Ramos (cell line): ENCODE results near the gene ATP2A3.

Source experiments
- in situ Hi-C: fragments of 300-500 bp; cut with MboI; formaldehyde crosslinking; loops from one replicate; pipeline ENCODE4 v1.14.3; 2022; ENCODE audit warnings: low sequenced_read_pairs; ENCODE audit not compliant: unreplicated experiment

The ATP2A3 gene

DNA sequence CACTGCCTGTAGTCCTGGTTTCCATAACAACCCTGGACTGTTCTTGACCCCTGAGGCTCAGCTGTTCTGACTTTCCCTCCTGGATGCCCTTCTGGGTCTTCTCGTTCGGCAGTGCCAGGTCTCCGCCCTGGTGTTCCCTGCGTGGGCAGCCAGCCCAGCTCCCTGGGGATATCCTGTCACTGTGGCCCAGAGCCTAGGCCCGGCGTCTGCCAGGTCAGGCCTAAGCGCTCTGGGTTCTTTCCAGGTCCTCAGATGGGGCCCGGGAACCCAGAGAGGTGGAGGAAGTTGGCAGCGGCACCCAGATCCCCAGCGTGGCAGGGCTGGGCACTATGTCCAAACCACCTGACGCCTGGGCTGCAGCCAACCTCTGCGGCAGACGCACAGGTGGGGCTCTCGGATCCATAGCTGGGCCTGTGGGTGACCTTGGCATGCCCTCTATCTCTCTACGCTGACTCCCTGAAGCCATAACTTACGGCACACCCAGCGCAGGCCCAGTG lies 12.5 kb upstream of the ATP2A3 start:
- in situ Hi-C loops = no loop called here

DNA sequence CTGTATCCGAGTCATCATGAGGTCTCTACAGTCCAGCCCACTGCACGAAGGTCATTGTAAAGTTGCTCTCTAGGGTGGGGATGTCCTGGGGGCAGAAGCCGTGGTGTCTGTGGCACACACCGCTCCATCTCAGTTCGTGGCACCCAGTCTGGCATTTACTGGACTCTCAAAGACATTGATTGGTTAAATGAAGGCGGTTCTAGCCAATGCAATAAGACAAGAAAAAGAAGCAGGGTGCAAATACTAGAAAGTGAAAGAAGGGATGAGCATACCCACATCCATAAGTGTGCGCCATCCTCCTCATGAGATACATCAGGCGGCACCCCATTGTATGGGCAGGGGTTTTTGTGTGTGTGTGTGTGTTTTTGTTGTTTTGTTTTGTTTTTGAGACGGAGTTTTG lies 10.7 kb upstream of the ATP2A3 start:
- in situ Hi-C loops = loop anchor here (25.0 kb wide), 1 partner anchor 412 kb away; no protein-coding TSS in a partner anchor

DNA sequence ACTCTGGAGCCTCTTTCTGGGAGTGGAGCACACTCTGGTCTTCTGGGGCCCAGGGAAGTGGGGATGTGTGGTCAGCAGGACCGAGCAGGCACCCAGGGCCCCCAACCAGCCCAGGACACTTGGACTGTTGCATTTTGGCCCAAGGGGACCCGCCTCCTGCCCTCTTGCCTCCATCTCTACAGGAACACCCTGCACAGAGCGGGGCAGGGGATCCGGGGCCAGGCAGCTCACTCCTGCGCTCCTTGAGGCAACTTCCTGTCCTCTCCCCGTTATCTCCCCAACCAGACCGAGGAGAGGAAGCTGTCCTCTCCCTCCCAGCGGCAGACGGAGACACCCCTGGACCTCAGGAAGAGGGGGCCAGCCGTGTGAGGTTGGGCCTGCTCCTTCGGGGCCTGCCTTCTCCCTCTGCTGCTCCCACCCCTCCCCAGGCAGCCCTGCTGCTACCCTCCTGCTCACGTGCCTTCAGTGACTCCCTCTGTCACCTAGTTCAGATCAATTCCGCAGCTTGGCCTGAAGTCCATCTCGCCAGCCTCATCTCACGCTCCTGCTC lies 10.0 kb upstream of the ATP2A3 start:
- in situ Hi-C loops = loop anchor here (25.0 kb wide), 1 partner anchor 413 kb away; no protein-coding TSS in a partner anchor

DNA sequence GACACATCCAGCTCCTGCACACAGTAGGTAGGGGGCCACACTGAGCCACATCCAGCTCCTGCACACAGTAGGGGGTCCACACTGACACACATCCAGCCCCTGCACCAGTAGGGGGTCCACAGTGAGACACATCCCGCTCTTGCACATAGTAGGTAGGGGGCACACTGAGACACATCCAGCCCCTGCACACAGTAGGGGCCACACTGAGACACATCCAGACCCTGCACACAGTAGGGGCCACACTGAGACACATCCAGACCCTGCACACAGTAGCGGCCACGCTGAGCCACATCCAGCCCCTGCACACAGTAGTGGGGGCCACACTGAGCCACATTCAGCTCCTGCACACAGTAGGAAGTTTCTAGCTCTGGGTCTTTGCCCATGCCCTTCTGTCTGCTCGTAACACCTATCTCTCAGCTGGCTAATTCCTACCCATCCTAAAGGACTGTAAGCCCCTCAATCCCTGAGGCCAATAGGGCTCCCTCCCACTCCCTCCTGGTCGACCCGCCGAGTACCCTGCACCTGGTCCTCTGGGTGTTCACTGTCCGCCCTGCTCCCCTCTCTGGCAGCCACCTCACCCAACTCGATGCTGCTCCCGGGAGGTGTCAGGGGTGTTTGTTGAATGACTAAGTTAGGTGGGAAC lies 9.4 kb upstream of the ATP2A3 start:
- in situ Hi-C loops = loop anchor here (25.0 kb wide), 1 partner anchor 414 kb away; no protein-coding TSS in a partner anchor

DNA sequence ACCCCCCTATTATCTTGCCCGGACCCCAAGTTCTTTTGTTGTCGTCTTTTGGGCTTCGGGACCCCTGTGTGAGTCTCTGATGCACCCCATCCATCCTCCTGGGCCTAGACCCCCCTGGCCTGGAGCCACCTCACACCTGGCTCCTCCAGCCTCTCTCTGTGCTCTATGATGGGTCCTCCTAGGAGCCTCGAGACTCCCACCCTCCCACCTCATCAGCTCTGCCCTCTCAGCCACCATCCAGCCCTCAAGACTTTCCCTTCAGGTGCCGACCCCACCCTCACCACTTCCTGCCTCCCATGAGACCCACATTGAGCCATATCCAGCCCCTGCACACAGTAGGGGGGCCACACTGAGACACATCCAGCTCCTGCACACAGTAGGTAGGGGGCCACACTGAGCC lies 8.7 kb upstream of the ATP2A3 start:
- in situ Hi-C loops = loop anchor here (25.0 kb wide), 1 partner anchor 414 kb away; no protein-coding TSS in a partner anchor

DNA sequence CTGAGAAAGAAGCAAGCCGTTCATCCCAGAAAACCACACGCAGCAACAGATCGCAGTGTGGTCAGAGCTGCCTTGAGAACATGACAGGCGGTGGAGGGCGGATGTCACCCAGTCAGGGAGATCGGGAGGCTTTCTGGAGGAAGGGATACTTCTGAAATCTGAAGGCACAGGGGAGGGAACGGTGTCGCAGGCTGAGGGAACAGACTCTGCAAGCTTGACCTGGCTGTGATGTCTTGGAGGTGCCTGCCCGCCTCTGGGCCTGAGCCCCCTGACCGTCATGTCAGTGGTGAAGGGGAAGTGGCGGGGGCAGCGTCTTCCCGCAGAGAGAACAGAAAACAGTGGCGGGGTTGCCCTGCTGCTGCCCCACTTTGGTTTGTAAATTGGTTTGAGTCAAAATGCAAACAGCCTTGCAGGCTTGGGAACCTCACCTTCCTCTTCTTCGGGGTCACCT lies 8.1 kb upstream of the ATP2A3 start:
- in situ Hi-C loops = loop anchor here (25.0 kb wide), 1 partner anchor 415 kb away; no protein-coding TSS in a partner anchor

DNA sequence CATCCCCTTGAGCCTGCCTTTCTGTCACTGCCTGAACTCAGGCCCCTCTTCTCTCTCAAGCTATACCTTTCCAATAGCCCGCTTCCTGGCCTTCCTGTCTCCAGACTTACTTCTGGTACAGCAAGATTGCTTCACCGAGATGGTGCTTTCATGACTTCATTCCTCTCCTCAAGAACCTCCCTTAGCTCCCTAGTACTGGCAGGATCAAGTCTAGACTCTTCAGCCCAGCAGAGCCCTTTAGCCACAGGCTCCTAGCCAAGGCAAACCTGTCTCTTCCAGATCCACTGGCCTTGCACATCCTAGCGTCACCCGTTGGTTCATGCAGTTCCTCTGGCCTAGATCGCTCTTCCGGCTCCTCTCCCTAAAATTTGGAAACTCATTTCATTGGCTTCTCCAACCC lies 6.4 kb upstream of the ATP2A3 start:
- in situ Hi-C loops = loop anchor here (25.0 kb wide), 1 partner anchor 417 kb away; no protein-coding TSS in a partner anchor

DNA sequence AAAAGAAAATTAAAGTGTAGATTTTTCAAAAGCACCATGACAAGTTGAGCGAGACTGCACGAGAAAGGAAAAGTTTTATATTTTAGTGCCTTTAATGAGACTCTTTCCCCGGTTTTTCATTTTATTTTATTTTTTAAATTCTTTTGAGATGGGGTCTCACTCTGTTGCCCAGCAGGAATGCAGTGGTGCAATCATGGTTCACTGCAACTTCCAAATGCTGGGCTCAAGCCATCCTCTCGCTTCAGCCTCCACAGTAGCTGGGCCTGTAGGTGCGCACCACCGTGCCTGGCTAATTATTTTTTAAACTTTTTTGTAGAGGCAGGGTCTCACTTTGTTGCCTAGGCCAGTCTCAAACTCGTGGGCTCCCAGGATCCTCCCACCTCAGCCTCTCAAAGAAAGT lies 5.7 kb upstream of the ATP2A3 start:
- in situ Hi-C loops = loop anchor here (25.0 kb wide), 1 partner anchor 417 kb away; no protein-coding TSS in a partner anchor

DNA sequence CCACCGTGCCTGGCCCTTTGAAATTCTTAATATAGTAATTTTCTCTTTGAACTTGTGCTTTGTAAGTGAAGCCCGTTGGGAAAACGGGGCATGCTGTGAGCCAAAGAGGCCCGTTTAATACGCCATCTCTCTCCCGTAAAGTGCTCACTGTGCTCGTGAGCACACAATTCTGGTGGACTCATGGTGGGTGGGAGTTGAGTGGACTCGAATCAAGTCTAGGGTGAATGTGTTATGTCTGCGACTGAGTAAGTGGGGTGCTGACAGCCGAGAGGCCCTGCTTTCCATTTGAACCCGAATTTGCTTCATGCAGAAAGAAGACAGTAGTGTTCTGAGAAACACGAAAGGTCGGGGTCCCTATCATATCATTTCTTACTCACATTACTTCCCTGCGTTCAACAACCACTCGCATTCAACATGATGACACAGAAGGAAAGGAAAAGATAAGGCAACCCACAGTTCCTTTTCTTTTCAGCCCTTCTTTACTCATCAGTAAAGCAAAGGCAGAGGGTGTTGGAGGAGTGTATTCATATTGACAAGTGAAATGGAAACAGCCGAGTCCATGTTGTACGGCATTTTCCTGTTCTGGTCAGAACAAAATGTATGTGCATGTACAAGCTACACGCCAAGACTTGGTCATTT lies 4.8 kb upstream of the ATP2A3 start:
- in situ Hi-C loops = loop anchor here (25.0 kb wide), 1 partner anchor 418 kb away; no protein-coding TSS in a partner anchor

DNA sequence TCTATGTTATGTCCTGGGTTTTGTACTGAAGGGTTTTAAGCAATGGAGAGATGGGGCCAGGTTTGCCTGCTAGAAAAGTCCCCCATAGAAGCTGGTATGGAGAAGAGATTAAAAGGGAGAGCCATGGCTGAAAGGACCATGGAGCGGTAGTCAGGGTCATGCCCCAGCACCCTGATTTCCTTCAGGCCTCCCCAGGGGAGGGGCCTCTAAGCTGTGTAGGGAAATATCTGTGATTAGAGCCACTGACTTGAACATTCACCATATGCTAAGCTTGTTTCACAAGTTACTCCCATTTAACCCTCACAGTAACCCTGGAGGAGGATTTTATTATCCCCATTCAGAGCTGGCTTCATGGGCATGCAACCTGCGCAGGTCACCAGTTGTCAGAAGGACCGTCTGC lies 3.8 kb upstream of the ATP2A3 start:
- in situ Hi-C loops = loop anchor here (25.0 kb wide), 1 partner anchor 419 kb away; no protein-coding TSS in a partner anchor

DNA sequence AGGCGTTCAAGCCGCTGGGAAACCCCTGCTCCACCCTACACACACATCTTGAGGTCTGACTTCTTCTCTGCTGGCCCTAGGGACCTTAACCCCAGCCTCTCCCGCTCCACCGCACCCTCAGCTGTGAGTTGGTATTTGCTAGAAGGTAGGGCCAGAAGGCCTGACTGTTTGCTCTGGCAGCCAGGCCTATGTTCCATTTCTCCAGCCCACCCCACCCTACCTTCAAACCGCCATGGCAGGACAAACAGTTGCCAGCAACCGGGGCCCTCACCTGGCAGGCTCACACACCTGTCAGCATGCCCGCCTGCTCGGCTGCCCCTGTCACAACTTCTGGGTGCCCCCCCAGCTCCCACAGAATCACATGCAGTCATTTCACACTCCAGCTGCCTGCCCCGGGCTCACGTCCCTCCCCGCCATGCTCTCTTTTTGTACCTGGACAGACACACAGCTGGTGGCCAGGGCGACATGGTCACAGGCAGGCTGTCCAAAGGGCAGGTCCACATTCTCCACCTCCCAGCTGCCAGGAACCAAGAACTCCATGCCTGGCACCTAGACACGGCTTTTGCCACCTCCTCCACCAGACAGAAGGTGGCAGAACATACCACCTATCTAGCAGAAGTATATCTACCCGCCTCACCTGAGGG lies 2.6 kb upstream of the ATP2A3 start:
- in situ Hi-C loops = loop anchor here (25.0 kb wide), 1 partner anchor 420 kb away; no protein-coding TSS in a partner anchor

DNA sequence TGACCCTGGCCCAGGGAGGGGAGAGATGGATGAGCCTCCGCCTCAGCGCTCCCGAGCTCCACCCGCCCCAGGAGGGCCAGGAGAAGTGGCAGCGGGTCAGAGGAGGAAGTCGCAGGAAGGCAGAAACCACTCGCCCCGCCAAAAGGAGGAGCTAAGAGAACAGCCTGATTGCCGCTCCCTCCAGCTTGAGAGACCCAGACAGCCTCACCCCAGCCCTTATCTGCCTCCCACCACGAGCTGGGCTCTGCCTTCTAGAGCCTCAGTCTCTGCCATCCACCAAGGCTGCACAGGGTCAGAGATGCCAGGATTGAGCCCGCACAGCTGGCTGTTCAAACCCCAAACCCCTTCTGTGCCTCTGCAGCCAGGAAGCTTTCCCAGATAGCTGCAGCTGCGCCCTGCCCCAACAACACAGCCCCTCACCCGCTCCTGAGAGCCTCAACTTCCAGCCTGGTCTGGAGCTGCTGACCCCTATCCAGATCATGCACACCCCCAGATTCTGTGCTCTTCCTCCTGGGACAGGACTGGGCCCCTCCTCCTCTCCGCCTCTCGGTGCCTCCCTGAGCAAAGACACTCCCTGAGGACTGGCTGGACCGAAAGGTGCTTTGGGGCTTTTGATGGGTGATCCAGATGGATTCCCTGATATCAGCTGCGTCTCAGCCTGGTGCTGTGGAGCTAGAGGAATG lies 1.0 kb upstream of the ATP2A3 start:
- in situ Hi-C loops = loop anchor here (25.0 kb wide), 1 partner anchor 422 kb away; no protein-coding TSS in a partner anchor

DNA sequence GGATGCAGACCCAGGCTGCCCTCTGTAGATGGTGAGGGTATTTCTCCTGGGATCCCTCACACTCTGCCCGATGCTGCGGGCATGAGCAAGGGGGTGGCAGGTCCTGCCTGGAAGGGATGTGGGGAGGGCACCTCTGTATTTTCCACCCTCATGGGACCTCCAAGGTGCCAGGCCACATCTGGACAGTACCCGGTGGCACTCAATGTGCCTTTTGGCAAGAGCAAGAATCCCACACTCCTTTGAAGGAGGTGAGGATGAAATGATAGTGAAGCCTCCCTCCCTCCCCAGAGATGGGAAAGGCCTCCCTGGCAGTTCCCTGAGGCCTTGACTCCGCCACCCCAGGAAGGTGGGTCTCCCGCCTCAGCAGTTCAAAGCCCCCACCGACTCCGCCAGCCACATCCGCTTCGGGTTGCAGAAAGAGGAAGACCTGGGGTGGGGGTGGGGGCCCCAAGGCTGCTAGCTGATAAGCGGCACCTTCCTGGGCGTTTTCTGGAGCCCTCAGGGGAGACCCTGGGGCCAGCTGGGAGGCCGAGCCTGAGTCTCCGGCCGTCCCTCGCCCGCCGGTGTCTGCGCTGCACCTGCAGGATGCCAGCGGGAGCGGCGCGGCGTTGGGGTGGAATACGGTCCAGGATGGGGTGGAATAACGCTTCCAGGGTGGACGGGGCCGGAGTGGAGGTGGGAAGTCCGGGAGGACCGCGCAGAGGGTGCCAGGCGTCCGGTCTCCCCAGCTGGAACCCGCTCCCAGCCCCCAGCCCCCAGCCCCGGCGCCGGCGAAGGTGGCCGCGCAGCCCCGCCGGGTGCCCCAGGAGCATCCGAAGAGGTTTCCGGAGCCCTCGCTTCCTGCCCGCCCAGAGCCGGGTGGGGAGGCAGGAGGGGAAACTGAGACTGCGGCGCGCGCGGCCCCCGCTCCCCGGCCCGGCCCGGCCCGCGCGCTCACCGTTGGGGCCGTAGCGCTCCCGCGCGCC lies 718 bp downstream of the ATP2A3 start:
- in situ Hi-C loops = loop anchor here (25.0 kb wide), 1 partner anchor 424 kb away; no protein-coding TSS in a partner anchor

DNA sequence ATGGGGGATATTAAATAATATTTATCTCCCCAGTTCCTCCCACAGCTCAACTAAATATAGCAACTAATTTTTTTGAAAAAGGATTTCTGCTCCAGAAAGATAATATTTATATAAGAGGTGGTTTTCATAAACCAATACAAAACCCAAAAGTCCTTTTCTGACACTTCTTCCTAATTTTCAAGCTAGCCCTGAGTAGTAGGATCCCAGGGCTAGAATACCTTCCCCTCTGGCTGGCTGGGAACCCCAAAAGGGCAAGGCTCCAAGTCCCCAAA lies 1.3 kb downstream of the ATP2A3 start:
- in situ Hi-C loops = loop anchor here (25.0 kb wide), 1 partner anchor 424 kb away; no protein-coding TSS in a partner anchor

DNA sequence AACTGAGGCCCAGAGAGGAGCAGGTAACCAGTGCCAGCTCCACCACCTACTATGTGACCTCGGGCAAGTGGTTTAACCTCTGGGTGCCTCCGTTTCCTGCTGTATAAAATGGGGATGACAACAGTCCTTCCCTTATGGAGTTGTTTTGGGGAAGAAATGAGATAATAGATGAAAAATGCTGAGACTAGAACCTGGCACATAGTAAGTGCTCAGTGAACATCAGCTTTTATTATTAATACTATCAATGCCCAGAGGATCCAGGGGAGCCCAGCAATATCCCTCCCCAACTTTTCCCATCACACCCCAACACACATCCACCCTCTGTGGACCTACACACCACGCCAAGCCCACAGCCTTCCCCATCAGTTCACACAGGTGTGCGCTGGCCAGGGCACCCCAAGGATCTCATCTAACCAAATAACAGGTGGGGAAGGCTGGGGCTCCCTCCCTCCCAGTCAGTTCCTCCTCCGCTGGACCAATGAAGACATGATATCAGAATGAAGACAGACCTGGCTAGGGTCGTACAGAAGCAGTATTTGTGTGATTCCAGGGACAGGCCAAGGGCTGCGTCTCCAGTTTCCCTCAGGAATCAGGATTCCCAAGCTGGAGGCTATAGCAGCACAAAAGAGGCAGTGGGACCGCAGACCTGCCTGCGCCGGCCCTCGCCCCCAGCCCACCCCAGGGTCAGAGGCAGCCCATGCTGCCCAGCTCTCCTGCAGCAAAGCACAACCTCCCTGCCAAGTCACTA lies 1.8 kb downstream of the ATP2A3 start:
- in situ Hi-C loops = loop anchor here (25.0 kb wide), 1 partner anchor 425 kb away; no protein-coding TSS in a partner anchor

DNA sequence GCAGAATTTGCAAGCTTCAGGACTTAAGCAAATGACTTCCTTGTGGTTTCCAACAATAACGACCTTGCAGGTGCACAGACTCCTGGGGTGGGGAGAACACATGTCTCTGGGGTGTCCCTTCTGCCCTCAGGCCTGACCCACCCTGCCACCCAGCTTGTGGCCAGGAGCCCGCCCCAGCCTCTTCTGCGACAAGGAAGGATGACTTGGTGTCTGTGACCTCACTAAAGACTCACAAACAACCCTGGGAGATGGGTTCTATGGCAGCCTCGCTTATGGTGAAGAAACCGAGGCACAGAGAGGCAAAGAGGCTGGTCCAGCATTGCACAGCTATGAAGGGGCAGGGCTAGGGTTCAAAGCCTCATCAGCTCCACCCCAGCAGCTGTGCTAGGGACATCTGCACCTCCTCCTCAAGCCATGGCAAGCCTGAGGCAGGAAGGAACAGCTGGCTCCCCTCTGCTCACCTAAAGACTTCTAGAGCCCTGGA lies 2.6 kb downstream of the ATP2A3 start:
- in situ Hi-C loops = loop anchor here (25.0 kb wide), 1 partner anchor 426 kb away; no protein-coding TSS in a partner anchor

DNA sequence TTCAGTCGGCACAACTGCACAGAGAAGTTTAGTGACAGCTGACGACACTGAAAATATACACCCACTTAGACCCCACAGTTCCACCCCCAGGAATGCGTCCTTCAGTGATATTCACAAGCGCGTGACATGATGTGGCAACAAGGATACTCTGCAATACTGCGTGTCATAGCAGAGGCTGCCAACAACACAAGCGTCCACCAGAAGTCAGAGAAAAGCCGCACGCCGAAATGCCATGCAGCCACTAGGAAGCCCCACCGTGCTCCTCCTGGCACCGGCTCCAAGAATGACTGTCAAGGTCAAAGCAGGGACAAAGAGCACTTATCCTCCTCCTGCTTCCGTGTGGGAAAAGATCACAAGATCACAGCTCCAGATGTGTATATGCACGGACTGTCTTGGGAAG lies 3.5 kb downstream of the ATP2A3 start:
- in situ Hi-C loops = loop anchor here (25.0 kb wide), 1 partner anchor 427 kb away; no protein-coding TSS in a partner anchor
